Measurements from ENCODE around the gene WAPL.

DNA sequence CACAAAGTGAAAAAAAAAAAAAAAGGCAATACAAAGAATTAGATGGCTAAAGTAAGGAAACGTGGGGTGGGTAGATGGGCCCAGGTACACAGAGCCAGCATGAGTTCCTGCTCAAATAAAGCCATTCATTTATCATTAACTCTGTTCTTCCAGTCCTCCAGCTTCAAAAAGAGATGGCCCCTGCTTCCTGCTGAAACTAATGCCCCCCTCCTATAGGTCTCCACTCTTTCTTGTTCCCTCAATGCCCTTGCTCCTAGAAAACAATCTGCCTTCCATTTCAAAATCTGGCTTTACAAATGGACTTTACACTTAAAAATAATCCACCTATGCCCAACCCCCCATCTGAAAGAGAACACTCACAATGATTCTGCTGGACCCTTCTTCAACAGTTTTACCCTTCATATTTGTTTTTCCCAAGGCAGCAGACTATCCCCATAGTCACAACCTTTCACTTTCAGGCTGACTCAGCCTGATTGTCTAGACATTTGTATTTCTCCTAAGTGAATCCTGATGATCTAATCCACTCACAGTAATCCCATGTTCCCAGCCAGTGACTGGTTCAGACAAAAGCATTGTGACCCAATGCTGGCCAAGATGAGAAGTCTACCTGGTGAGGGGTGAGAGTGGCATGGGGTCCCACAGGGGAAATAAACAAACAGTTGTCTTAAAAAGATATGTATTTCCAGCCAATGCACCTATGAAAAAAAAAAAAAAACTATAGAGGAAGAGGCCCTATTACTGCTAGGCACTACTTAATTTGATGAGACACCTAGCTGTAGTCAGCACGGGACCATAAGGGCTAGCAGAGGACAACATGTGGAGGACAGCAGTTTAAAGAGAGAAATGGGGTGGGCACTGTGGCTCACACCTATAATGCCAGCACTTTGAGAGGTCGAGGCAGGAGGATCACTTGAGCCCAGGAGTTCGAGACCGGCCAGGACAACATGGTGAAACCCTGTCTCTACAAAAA, 80.4 kb downstream of the WAPL start:
- TF ChIP-seq, protein P1, sequence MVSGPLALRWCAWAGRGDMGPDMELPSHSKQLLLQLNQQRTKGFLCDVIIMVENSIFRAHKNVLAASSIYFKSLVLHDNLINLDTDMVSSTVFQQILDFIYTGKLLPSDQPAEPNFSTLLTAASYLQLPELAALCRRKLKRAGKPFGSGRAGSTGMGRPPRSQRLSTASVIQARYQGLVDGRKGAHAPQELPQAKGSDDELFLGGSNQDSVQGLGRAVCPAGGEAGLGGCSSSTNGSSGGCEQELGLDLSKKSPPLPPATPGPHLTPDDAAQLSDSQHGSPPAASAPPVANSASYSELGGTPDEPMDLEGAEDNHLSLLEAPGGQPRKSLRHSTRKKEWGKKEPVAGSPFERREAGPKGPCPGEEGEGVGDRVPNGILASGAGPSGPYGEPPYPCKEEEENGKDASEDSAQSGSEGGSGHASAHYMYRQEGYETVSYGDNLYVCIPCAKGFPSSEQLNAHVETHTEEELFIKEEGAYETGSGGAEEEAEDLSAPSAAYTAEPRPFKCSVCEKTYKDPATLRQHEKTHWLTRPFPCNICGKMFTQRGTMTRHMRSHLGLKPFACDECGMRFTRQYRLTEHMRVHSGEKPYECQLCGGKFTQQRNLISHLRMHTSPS (CRISPR knock-in tag; IDR thresholded peaks at IDR 0.05; ENCODE audit: low read depth), result no peak
- TF ChIP-seq KDM1A (CRISPR knock-in tag; IDR thresholded peaks at IDR 0.05) (no peak), POLR2AphosphoS5 (IDR thresholded peaks at IDR 0.05; ENCODE audit: low read depth, low read length) (no peak), CREM (IDR thresholded peaks at IDR 0.05) (peak; percentile 85), CREM (CRISPR knock-in tag; IDR thresholded peaks at IDR 0.05) (no peak)
- TF ChIP-seq, protein P2, sequence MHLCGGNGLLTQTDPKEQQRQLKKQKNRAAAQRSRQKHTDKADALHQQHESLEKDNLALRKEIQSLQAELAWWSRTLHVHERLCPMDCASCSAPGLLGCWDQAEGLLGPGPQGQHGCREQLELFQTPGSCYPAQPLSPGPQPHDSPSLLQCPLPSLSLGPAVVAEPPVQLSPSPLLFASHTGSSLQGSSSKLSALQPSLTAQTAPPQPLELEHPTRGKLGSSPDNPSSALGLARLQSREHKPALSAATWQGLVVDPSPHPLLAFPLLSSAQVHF (CRISPR knock-in tag; IDR thresholded peaks at IDR 0.05), result no peak
- TF ChIP-seq, protein P3, sequence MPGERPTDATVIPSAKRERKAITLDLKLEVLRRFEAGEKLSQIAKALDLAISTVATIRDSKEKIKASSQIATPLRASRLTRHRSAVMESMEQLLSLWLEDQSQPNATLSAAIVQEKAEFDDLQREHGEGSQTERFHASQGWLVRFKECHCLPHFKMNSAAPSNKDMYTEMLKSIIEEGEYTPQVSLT (CRISPR knock-in tag; IDR thresholded peaks at IDR 0.05; ENCODE audit: borderline replicate concordance, low read depth), result no peak
